Measurements from ENCODE around the gene ATP10A.

DNA sequence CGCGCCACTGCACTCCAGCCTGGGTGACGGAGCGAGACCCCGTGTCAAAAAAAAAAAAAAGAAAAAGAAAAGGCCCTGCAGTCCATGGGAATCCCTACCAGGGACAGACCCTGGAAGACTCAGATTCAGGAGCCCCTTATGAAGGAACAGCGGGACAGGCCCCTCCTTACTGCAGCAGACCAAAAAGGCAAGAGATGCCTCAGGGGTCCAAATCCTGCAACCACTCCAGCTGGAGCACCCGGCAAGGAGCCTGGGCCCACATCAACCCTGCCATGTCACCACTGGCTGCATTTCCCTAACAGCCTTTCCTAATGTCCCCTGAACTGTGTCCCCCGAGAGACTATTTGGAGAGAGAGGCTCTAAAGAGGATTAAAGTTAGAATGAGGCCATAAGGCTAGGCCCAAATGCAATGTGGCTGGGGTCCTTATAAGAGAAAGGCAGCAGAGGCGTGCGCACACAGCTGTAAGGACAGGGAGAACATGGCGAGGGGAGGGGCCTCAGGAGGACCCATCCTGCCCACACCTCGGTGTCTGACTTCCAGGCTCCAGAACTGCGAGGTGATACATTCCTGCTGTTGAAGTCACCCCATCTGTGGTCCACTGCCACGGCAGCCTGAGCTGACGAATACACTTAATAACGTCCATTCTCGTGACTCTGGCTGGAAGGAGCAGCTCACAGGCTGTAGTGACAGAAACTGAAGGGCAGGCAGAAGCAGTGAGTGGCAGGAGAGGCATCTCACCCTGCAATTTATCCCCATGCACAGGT, 78.1 kb downstream of the ATP10A start:
- TF ChIP-seq, protein P1, sequence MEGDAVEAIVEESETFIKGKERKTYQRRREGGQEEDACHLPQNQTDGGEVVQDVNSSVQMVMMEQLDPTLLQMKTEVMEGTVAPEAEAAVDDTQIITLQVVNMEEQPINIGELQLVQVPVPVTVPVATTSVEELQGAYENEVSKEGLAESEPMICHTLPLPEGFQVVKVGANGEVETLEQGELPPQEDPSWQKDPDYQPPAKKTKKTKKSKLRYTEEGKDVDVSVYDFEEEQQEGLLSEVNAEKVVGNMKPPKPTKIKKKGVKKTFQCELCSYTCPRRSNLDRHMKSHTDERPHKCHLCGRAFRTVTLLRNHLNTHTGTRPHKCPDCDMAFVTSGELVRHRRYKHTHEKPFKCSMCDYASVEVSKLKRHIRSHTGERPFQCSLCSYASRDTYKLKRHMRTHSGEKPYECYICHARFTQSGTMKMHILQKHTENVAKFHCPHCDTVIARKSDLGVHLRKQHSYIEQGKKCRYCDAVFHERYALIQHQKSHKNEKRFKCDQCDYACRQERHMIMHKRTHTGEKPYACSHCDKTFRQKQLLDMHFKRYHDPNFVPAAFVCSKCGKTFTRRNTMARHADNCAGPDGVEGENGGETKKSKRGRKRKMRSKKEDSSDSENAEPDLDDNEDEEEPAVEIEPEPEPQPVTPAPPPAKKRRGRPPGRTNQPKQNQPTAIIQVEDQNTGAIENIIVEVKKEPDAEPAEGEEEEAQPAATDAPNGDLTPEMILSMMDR (IDR thresholded peaks at IDR 0.05): no peak
- no peak for TF ChIP-seq POLR2A (IDR thresholded peaks at IDR 0.05)
